SK-N-SH treated with all-trans-retinoic acid at 6 μM for 48 hours (cell line): ENCODE measurements around the gene S100A14.

ENCODE experiments used
- BACH2 ChIP-seq: fragments of 250-450 bp; sonication (Bioruptor Pico); IDR thresholded peaks from 2 replicates; pipeline ENCODE4 v1.9.0; 2021; ENCODE audit warnings: mild to moderate bottlenecking, borderline replicate concordance
- ESRRG ChIP-seq: fragments of 250-450 bp; sonication (Bioruptor Pico); IDR thresholded peaks from 2 replicates; pipeline ENCODE4 v1.6.1; 2021; ENCODE audit warnings: mild to moderate bottlenecking
- OSR1 ChIP-seq: fragments of 250-450 bp; sonication (Bioruptor Pico); IDR thresholded peaks from 2 replicates; pipeline ENCODE4 v1.8.0; 2022; ENCODE audit warnings: moderate library complexity, mild to moderate bottlenecking, inconsistent platforms
- RARB ChIP-seq: fragments of 250-450 bp; sonication (Bioruptor Pico); IDR thresholded peaks from 2 replicates; pipeline ENCODE4 v1.8.0; 2021; ENCODE audit warnings: mild to moderate bottlenecking, moderate library complexity
- SNAI2 ChIP-seq: fragments of 250-450 bp; sonication (Bioruptor Pico); IDR thresholded peaks from 2 replicates; pipeline ENCODE4 v1.5.0; 2020; ENCODE audit warnings: mild to moderate bottlenecking, moderate library complexity
- ZC3H10 ChIP-seq: fragments of 250-450 bp; sonication (Bioruptor Pico); IDR thresholded peaks from 2 replicates; pipeline ENCODE4 v1.5.1; 2021; ENCODE audit warnings: mild to moderate bottlenecking, moderate library complexity
- ZFP3 ChIP-seq: fragments of 250-450 bp; sonication (Bioruptor Pico); IDR thresholded peaks from 2 replicates; pipeline ENCODE4 v1.5.0; 2020; ENCODE audit warnings: mild to moderate bottlenecking, moderate library complexity
- ZFP30 ChIP-seq: fragments of 450-650 bp; formaldehyde crosslinking; IDR thresholded peaks from 2 replicates; pipeline ENCODE4 v1.5.0; 2022; ENCODE audit warnings: mild to moderate bottlenecking, moderate library complexity
- ZNF565 ChIP-seq: fragments of 450-650 bp; formaldehyde crosslinking; conservative IDR thresholded peaks from 2 replicates; pipeline ENCODE4 v1.5.0; 2020; ENCODE audit warnings: low read depth, mild to moderate bottlenecking, moderate library complexity
- ZNF70 ChIP-seq: fragments of 450-650 bp; formaldehyde crosslinking; IDR thresholded peaks from 2 replicates; pipeline ENCODE4 v1.5.0; 2020; ENCODE audit warnings: mild to moderate bottlenecking, moderate library complexity
- ZNF8 ChIP-seq: fragments of 450-650 bp; formaldehyde crosslinking; IDR thresholded peaks from 2 replicates; pipeline ENCODE4 v1.5.0; 2020; ENCODE audit warnings: mild to moderate bottlenecking, moderate library complexity
- TF ChIP-seq, protein P1 (sequence below): fragments of 250-450 bp; sonication (Bioruptor Pico); IDR thresholded peaks from 2 replicates; pipeline ENCODE4 v1.8.0; 2020; ENCODE audit warnings: mild to moderate bottlenecking, moderate library complexity, borderline replicate concordance
- TF ChIP-seq, protein P2 (sequence below): fragments of 250-450 bp; sonication (Bioruptor Pico); IDR thresholded peaks from 2 replicates; pipeline ENCODE4 v1.5.0; 2020; ENCODE audit warnings: mild to moderate bottlenecking, moderate library complexity
- TF ChIP-seq, protein P3 (sequence below): fragments of 250-450 bp; sonication (Bioruptor Pico); IDR thresholded peaks from 2 replicates; pipeline ENCODE4 v1.8.0; 2021; ENCODE audit warnings: low read depth, mild to moderate bottlenecking, moderate library complexity, borderline replicate concordance

DNA sequence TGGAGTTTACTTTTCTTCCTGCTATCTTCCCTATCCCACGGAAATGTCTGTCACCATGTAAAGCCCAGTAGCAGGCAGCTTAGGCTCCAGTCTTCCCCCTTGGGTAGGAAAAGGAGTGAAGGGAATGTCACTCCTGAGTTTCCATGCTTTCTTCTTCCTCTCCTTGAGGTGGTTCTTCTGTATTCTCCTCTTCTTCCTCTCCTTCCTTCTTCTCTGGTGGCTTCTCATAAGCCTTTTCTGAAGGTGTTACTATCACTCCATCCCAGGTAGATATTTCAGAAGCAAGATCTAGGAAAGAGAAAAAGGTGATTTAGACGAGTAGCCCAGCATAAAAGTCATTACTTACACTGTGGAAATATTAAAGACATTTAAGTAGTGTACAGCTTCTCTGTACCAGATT is 46.1 kb upstream of the S100A14 start:
- no peak for TF ChIP-seq ZNF70 (CRISPR knock-in tag)
- no peak for TF ChIP-seq SNAI2 (CRISPR knock-in tag)
- no peak for TF ChIP-seq ESRRG (CRISPR knock-in tag)
- no peak for TF ChIP-seq ZNF8 (CRISPR knock-in tag)
- TF ChIP-seq, protein P1, sequence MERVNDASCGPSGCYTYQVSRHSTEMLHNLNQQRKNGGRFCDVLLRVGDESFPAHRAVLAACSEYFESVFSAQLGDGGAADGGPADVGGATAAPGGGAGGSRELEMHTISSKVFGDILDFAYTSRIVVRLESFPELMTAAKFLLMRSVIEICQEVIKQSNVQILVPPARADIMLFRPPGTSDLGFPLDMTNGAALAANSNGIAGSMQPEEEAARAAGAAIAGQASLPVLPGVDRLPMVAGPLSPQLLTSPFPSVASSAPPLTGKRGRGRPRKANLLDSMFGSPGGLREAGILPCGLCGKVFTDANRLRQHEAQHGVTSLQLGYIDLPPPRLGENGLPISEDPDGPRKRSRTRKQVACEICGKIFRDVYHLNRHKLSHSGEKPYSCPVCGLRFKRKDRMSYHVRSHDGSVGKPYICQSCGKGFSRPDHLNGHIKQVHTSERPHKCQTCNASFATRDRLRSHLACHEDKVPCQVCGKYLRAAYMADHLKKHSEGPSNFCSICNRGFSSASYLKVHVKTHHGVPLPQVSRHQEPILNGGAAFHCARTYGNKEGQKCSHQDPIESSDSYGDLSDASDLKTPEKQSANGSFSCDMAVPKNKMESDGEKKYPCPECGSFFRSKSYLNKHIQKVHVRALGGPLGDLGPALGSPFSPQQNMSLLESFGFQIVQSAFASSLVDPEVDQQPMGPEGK (CRISPR knock-in tag), result no peak
- TF ChIP-seq, protein P2, sequence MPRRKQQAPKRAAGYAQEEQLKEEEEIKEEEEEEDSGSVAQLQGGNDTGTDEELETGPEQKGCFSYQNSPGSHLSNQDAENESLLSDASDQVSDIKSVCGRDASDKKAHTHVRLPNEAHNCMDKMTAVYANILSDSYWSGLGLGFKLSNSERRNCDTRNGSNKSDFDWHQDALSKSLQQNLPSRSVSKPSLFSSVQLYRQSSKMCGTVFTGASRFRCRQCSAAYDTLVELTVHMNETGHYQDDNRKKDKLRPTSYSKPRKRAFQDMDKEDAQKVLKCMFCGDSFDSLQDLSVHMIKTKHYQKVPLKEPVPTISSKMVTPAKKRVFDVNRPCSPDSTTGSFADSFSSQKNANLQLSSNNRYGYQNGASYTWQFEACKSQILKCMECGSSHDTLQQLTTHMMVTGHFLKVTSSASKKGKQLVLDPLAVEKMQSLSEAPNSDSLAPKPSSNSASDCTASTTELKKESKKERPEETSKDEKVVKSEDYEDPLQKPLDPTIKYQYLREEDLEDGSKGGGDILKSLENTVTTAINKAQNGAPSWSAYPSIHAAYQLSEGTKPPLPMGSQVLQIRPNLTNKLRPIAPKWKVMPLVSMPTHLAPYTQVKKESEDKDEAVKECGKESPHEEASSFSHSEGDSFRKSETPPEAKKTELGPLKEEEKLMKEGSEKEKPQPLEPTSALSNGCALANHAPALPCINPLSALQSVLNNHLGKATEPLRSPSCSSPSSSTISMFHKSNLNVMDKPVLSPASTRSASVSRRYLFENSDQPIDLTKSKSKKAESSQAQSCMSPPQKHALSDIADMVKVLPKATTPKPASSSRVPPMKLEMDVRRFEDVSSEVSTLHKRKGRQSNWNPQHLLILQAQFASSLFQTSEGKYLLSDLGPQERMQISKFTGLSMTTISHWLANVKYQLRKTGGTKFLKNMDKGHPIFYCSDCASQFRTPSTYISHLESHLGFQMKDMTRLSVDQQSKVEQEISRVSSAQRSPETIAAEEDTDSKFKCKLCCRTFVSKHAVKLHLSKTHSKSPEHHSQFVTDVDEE (CRISPR knock-in tag), result no peak
- TF ChIP-seq, protein P3, sequence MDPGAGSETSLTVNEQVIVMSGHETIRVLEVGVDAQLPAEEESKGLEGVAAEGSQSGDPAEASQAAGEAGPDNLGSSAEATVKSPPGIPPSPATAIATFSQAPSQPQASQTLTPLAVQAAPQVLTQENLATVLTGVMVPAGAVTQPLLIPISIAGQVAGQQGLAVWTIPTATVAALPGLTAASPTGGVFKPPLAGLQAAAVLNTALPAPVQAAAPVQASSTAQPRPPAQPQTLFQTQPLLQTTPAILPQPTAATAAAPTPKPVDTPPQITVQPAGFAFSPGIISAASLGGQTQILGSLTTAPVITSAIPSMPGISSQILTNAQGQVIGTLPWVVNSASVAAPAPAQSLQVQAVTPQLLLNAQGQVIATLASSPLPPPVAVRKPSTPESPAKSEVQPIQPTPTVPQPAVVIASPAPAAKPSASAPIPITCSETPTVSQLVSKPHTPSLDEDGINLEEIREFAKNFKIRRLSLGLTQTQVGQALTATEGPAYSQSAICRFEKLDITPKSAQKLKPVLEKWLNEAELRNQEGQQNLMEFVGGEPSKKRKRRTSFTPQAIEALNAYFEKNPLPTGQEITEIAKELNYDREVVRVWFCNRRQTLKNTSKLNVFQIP (CRISPR knock-in tag), result no peak
- no peak for TF ChIP-seq BACH2 (CRISPR knock-in tag)
- no peak for TF ChIP-seq ZFP3
- TF ChIP-seq ZC3H10 (CRISPR knock-in tag), result no peak
- TF ChIP-seq ZNF565 (CRISPR knock-in tag), result no peak
- no peak for TF ChIP-seq ZFP30 (CRISPR knock-in tag)
- no peak for TF ChIP-seq OSR1 (CRISPR knock-in tag)
- TF ChIP-seq RARB, result no peak
